ENCODE results near the gene SFTPA1. TPM values are rescaled to one million over a fixed set of nuclear protein-coding genes. Genes with fewer than 3 reads are reported as not detected.

The SFTPA1 gene
- polyA plus RNA-seq, 3 donors: not detected

DNA sequence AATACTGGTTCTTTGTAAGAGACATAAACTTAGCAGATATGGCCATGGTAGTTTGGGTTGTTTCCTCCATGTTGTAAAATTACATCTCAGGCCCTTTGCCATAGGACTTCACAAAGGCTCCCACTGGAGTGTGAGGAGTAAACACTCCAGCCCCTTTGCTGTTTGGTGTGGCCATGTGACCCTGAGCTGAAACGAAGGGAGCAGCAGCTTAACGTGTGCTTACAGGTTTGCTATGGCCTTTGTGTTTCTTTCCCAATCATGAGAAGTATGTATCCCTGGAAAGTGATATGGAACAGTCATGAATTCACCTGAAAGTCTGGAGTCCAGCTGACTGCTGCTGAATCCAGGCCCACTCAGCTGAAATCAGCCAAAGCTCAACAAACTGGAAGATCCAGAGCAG lies 23.8 kb upstream of the SFTPA1 start:
- intact Hi-C loops (cut with micrococcal nuclease): no loop called here
- Histone ChIP-seq H3K27ac (ENCODE audit: low read depth in 1 of 2, low read length in 2 of 2) (no peak overlapping the region), H3K4me1 (ENCODE audit: control insufficient read depth in 1 of 2, insufficient read depth in 2 of 2, low read length in 2 of 2) (no peaks in the 10 kb centered on the region), H3K4me2 (replicated peaks; ENCODE audit: extremely low read depth, low read length, poor library complexity, severe bottlenecking) (no peak overlapping the region), H3K9ac (ENCODE audit: insufficient read depth, low read length, poor library complexity, severe bottlenecking) (no peak overlapping the region), H3K79me2 (ENCODE audit: insufficient read depth, low read length) (no peaks in the 10 kb centered on the region), H2AFZ (ENCODE audit: insufficient read depth, low read depth, low read length, poor library complexity, severe bottlenecking) (no peak overlapping the region), H3K9me3 (replicated peaks in 1 of 2; ENCODE audit: control insufficient read depth in 1 of 2, insufficient read depth in 1 of 2, low read length in 2 of 2) (no peaks in the 10 kb centered on the region), H3K36me3 (replicated peaks in 1 of 2; ENCODE audit: control insufficient read depth in 1 of 2, insufficient read depth in 2 of 2, low read length in 2 of 2) (no peaks in the 10 kb centered on the region), H3K27me3 (ENCODE audit: control insufficient read depth in 2 of 2, insufficient read depth in 2 of 2, low read length in 2 of 2) (no peaks in the 10 kb centered on the region), H4K20me1 (ENCODE audit: insufficient read depth, low read length) (no peaks in the 10 kb centered on the region), H3K4me3 (replicated peaks in 1 of 3; ENCODE audit: low read depth in 2 of 3, low read length in 3 of 3) (no peak overlapping the region)
- no peaks in the 10 kb centered on the region for H3K4me1 Mint-ChIP-seq
- no peak overlapping the region for H3K4me3 Mint-ChIP-seq
- H3K27me3 Mint-ChIP-seq (ENCODE audit: low read depth in 3 of 3): peaks cover 0 to 6% (median 2%) of the 10 kb centered on the region in 3 donors
- no peak overlapping the region for H3K27ac Mint-ChIP-seq
- no peak for DNase-seq
- H3K9me3 Mint-ChIP-seq: peaks cover 0 to 6% (median 0%) of the 10 kb centered on the region in 7 donors
- H3K36me3 Mint-ChIP-seq: no peaks in the 10 kb centered on the region
- TF ChIP-seq, protein P1, sequence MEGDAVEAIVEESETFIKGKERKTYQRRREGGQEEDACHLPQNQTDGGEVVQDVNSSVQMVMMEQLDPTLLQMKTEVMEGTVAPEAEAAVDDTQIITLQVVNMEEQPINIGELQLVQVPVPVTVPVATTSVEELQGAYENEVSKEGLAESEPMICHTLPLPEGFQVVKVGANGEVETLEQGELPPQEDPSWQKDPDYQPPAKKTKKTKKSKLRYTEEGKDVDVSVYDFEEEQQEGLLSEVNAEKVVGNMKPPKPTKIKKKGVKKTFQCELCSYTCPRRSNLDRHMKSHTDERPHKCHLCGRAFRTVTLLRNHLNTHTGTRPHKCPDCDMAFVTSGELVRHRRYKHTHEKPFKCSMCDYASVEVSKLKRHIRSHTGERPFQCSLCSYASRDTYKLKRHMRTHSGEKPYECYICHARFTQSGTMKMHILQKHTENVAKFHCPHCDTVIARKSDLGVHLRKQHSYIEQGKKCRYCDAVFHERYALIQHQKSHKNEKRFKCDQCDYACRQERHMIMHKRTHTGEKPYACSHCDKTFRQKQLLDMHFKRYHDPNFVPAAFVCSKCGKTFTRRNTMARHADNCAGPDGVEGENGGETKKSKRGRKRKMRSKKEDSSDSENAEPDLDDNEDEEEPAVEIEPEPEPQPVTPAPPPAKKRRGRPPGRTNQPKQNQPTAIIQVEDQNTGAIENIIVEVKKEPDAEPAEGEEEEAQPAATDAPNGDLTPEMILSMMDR (IDR thresholded peaks at IDR 0.05): no peak
- WGBS (ENCODE audit: insufficient coverage): 100% methylated on average over 2 of the region's 2 CpGs

DNA sequence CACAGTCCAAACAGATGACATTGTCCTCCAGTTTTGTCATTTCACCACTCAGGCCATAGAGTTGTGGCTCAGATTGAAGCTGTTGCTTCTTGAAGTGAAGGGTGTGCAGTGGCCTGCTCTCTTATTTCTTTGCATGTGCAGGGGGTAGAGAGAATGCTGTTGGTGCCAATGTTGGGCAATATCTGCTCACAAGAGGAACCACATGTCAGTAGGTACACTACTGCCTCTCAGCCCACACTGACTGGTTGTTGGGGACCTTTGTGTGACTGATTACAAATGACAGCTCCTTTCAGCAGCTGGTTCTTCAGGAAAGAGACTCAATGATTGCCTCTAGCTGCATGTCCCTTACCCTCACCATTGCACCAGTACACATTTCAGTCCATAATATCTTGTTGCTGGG lies 21.9 kb upstream of the SFTPA1 start:
- no peak overlapping the region for H3K4me2 ChIP-seq (replicated peaks; ENCODE audit: extremely low read depth, low read length, poor library complexity, severe bottlenecking)
- no peaks in the 10 kb centered on the region for H3K27me3 ChIP-seq (ENCODE audit: control insufficient read depth in 2 of 2, insufficient read depth in 2 of 2, low read length in 2 of 2)
- H3K9ac ChIP-seq (ENCODE audit: insufficient read depth, low read length, poor library complexity, severe bottlenecking): no peak overlapping the region
- no peaks in the 10 kb centered on the region for H3K9me3 ChIP-seq (replicated peaks in 1 of 2; ENCODE audit: control insufficient read depth in 1 of 2, insufficient read depth in 1 of 2, low read length in 2 of 2)
- TF ChIP-seq, protein P1 (IDR thresholded peaks at IDR 0.05): no peak
- no peak for DNase-seq
- no peak overlapping the region for H2AFZ ChIP-seq (ENCODE audit: insufficient read depth, low read depth, low read length, poor library complexity, severe bottlenecking)
- no peak overlapping the region for H3K4me3 ChIP-seq (replicated peaks in 1 of 3; ENCODE audit: low read depth in 2 of 3, low read length in 3 of 3)
- Mint-ChIP-seq H3K36me3 (no peaks in the 10 kb centered on the region), H3K27ac (no peak overlapping the region), H3K4me3 (no peak overlapping the region), H3K4me1 (no peaks in the 10 kb centered on the region), H3K27me3 (ENCODE audit: low read depth in 3 of 3) (peaks cover 0 to 10% (median 6%) of the 10 kb centered on the region in 3 donors), H3K9me3 (peaks cover 0 to 6% (median 0%) of the 10 kb centered on the region in 7 donors)
- no peak overlapping the region for H3K27ac ChIP-seq (ENCODE audit: low read depth in 1 of 2, low read length in 2 of 2)
- H3K79me2 ChIP-seq (ENCODE audit: insufficient read depth, low read length): no peaks in the 10 kb centered on the region
- H4K20me1 ChIP-seq (ENCODE audit: insufficient read depth, low read length): no peaks in the 10 kb centered on the region
- H3K36me3 ChIP-seq (replicated peaks in 1 of 2; ENCODE audit: control insufficient read depth in 1 of 2, insufficient read depth in 2 of 2, low read length in 2 of 2): no peaks in the 10 kb centered on the region
- H3K4me1 ChIP-seq (ENCODE audit: control insufficient read depth in 1 of 2, insufficient read depth in 2 of 2, low read length in 2 of 2): no peaks in the 10 kb centered on the region
- intact Hi-C loops (cut with micrococcal nuclease): no loop called here

Data from CD14-positive monocyte (primary cell).